GM10266 (cell line): Measurements from ENCODE around the gene POU3F3.

Experiments
- DNase-seq: peaks from one replicate; pipeline ENCODE4 v3.0.0; 2012; ENCODE audit errors: extremely low spot score
- CTCF ChIP-seq: IDR thresholded peaks from 2 replicates; pipeline ENCODE4 v1.5.1; 2012; ENCODE audit warnings: mild to moderate bottlenecking, low read depth; ENCODE audit not compliant: control insufficient read depth, insufficient read depth; ENCODE audit errors: missing control alignments

POU3F3 gene

DNA sequence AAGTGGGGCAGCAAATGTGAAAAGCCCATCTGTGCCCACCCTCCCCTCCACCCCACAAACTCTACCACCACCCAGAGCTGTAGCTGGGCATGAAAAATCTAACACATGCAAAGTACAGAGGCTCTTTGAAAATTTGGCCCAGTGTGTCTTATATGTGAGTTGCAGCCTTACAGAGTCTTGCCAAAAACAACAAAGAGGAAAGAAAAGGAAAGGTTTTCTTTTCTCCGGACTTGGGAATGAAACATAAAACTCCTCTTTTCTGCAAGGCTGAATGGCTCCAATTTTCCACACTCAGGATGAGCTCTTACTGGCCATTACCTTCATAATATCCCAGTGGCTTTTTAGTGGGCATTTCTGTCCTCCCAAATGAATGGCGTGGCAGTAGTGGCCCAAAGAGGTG, 27.9 kb upstream of the POU3F3 start:
- no peak for TF ChIP-seq CTCF
- DNase-seq, result no peak

- DNase-seq, result no peak
- TF ChIP-seq CTCF, result no peak
Measured at GRCh38 chr2:104831742-104832141, 22.2 kb upstream of the POU3F3 start.

- TF ChIP-seq CTCF, result no peak
- no peak for DNase-seq
Measured at GRCh38 chr2:104834431-104835153, 19.3 kb upstream of the POU3F3 start.

- TF ChIP-seq CTCF, result no peak
- no peak for DNase-seq
Measured at GRCh38 chr2:104836265-104836664, 17.6 kb upstream of the POU3F3 start.

DNA sequence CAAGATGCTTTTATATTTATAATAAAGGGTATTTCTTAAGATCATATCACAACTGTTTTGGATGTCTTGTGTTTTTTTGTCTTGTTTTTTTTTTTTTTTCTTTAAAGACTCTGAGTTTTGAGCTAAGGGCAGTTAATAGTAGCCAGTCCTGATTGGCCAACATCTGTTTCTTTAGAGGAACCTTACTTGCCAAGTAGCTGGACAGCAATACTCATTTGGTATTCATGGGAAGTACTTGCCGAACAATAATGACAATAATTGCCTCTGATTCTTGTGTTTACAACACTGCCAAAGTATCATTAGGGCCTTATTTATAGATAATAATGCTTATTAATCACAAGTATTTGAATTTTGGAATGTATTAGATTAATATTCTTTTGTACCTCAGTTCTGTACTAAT, 17.1 kb upstream of the POU3F3 start:
- no peak for DNase-seq

DNA sequence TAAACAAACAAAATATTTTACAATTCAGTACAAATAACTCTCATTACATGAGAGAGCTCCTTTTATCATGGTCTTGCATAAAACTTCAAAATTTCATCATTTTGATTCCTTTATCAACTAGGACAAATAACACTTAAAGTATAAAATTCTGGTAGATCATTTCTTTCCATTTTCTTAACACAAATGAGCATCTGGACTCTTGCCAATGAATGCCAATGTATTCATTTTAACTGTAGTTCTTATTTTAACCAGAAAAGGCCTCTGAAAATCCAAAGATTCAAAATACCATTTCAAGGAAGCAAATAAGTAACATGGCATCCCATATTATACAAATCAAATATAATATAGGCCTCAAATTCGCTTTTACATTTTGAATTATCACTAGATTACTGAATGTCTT, 13.8 kb upstream of the POU3F3 start:
- no peak for DNase-seq
- TF ChIP-seq CTCF, result no peak

More for the DNA sequence above, 17.1 kb upstream of the POU3F3 start:
- no peak for TF ChIP-seq CTCF

- no peak for DNase-seq
- TF ChIP-seq CTCF, result no peak
Measured at GRCh38 chr2:104840893-104841585, 12.9 kb upstream of the POU3F3 start.
